Panc1 (cell line): ENCODE measurements around the gene TNFRSF1B.

ENCODE experiments used
- POLR2AphosphoS5 ChIP-seq: IDR thresholded peaks from 2 replicates; pipeline ENCODE4 v1.6.1; 2012; ENCODE audit warnings: mild to moderate bottlenecking, low read depth, low read length, moderate library complexity
- SIN3A ChIP-seq: IDR thresholded peaks from 2 replicates; pipeline ENCODE4 v1.6.1; 2012; ENCODE audit warnings: low read depth, mild to moderate bottlenecking, low read length, moderate library complexity, borderline replicate concordance; ENCODE audit not compliant: insufficient read depth
- TCF7L2 ChIP-seq: IDR thresholded peaks from 2 replicates; pipeline ENCODE4 v1.6.1; 2011; ENCODE audit warnings: mild to moderate bottlenecking, low read depth, low read length, inconsistent platforms
- TF ChIP-seq, protein P1 (sequence below): fragments of 450-650 bp; IDR thresholded peaks from 2 replicates; pipeline ENCODE4 v1.5.1; 2017; ENCODE audit warnings: mild to moderate bottlenecking
- TF ChIP-seq, protein P2 (sequence below), 2 experiments: IDR thresholded peaks; 2 replicates each; pipeline ENCODE4 v1.6.1; 2011 to 2012; ENCODE audit warnings: low read depth in 2 of 2, control low read depth in 1 of 2, low read length in 1 of 2, mild to moderate bottlenecking in 1 of 2, moderate library complexity in 1 of 2; ENCODE audit not compliant: insufficient read depth in 1 of 2

DNA sequence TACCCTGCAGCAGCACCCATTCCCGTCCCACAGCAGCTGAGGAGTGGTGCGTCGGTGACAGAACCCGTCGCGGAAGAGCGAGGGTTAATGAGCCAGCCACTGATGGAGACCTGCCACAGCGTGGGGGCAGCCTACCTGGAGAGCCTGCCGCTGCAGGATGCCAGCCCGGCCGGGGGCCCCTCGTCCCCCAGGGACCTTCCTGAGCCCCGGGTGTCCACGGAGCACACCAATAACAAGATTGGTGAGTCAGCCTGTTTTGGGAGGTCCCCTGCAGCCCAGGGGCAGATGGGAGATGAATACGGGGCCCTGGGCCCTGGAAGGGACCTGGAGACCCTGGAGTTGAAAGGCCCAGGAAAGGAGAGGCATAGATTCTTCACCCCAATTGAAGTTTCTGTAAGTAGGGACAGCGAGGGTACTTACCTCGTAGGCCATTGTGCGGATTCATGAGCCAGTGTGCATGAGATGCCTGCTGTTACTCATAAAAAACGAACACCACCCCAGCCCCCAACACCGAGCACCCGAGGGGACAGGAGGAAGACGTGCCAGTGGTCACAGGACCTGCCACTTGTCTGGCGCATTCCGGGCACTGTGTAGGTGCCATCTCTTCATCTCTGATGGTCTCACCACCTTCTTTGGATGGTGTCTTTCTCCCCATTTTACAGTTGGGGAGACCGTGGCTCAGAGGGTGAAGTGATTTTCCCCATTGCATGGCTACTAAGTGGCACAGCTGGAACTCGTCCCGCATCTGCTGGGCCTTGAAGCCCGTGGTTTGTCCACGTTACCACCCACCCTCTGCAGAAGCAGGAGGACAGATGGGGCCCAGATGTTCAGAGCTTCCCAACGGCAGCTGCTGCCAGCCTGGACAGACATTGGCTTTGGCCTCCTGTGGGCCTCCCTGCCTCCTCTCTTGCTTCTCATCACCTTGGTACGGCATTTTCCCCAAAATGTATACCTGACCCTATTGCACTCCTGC lies 28.3 kb upstream of the TNFRSF1B start:
- TF ChIP-seq TCF7L2 (no peak), POLR2AphosphoS5 (no peak), SIN3A (no peak)
- TF ChIP-seq, protein P1, sequence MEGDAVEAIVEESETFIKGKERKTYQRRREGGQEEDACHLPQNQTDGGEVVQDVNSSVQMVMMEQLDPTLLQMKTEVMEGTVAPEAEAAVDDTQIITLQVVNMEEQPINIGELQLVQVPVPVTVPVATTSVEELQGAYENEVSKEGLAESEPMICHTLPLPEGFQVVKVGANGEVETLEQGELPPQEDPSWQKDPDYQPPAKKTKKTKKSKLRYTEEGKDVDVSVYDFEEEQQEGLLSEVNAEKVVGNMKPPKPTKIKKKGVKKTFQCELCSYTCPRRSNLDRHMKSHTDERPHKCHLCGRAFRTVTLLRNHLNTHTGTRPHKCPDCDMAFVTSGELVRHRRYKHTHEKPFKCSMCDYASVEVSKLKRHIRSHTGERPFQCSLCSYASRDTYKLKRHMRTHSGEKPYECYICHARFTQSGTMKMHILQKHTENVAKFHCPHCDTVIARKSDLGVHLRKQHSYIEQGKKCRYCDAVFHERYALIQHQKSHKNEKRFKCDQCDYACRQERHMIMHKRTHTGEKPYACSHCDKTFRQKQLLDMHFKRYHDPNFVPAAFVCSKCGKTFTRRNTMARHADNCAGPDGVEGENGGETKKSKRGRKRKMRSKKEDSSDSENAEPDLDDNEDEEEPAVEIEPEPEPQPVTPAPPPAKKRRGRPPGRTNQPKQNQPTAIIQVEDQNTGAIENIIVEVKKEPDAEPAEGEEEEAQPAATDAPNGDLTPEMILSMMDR: no peak
- TF ChIP-seq, protein P2, sequence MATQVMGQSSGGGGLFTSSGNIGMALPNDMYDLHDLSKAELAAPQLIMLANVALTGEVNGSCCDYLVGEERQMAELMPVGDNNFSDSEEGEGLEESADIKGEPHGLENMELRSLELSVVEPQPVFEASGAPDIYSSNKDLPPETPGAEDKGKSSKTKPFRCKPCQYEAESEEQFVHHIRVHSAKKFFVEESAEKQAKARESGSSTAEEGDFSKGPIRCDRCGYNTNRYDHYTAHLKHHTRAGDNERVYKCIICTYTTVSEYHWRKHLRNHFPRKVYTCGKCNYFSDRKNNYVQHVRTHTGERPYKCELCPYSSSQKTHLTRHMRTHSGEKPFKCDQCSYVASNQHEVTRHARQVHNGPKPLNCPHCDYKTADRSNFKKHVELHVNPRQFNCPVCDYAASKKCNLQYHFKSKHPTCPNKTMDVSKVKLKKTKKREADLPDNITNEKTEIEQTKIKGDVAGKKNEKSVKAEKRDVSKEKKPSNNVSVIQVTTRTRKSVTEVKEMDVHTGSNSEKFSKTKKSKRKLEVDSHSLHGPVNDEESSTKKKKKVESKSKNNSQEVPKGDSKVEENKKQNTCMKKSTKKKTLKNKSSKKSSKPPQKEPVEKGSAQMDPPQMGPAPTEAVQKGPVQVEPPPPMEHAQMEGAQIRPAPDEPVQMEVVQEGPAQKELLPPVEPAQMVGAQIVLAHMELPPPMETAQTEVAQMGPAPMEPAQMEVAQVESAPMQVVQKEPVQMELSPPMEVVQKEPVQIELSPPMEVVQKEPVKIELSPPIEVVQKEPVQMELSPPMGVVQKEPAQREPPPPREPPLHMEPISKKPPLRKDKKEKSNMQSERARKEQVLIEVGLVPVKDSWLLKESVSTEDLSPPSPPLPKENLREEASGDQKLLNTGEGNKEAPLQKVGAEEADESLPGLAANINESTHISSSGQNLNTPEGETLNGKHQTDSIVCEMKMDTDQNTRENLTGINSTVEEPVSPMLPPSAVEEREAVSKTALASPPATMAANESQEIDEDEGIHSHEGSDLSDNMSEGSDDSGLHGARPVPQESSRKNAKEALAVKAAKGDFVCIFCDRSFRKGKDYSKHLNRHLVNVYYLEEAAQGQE (IDR thresholded peaks at IDR 0.05; ENCODE audit: insufficient read depth in 1 of 2, low read depth in 2 of 2, low read length in 1 of 2): no peak
